ENCODE data around the gene CASQ1. TPM values are rescaled to one million over a fixed set of nuclear protein-coding genes. Genes with fewer than 3 reads are reported as not detected.

CASQ1 gene
- total RNA-seq, 1 experiment from 2014 or later: not detected

GRCh38 chr1:160193091-160193819 is 2.9 kb downstream of the CASQ1 start:
- POLR2A ChIA-PET: no interaction called here
- TF ChIP-seq, protein P1, sequence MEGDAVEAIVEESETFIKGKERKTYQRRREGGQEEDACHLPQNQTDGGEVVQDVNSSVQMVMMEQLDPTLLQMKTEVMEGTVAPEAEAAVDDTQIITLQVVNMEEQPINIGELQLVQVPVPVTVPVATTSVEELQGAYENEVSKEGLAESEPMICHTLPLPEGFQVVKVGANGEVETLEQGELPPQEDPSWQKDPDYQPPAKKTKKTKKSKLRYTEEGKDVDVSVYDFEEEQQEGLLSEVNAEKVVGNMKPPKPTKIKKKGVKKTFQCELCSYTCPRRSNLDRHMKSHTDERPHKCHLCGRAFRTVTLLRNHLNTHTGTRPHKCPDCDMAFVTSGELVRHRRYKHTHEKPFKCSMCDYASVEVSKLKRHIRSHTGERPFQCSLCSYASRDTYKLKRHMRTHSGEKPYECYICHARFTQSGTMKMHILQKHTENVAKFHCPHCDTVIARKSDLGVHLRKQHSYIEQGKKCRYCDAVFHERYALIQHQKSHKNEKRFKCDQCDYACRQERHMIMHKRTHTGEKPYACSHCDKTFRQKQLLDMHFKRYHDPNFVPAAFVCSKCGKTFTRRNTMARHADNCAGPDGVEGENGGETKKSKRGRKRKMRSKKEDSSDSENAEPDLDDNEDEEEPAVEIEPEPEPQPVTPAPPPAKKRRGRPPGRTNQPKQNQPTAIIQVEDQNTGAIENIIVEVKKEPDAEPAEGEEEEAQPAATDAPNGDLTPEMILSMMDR (IDR thresholded peaks at IDR 0.05; ENCODE audit: insufficient read depth in 1 of 2, low read depth in 1 of 2, low read length in 1 of 2, severe bottlenecking in 1 of 2, unreplicated experiment in 1 of 2): peak; percentile 86 to 91
- H3K4me3 ChIP-seq (ENCODE audit: low read depth, low read length): no peak overlapping the region

DNA sequence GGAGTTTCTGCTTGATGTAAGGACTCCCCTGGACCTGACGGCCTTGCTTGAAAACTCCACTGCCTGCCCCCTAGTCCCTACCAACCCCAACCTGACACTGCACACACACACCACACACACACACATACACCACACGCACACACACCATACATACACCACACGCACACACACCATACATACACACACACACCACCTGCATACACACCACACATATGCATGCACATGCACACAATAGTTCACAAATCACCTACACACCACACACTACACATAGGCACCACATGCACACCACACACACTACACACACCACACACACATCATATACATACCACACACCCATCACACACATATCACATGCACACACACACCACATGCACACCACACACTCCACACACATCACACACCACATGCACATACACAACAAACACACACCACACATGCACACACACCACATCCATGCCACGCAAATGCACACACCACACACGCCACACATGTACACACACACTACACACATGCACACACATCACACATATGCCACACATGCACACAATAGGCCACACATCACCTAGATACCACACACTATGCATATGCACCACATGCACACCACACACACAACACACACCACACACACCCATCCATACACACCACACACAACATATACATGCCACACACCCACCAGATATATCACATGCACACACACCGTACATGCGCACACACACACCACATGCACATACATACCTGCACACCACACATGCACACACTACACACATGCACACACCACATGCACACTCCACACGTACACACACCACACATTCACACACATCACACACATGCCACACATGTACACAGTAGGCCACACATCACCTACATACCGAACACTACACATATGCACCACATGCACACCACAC is 3.7 kb downstream of the CASQ1 start:
- Mint-ChIP-seq H3K4me3 (ENCODE audit: unreplicated experiment) (no peak overlapping the region), H3K36me3 (ENCODE audit: insufficient read depth, unreplicated experiment) (no peaks in the 10 kb centered on the region), H3K27ac (ENCODE audit: unreplicated experiment) (no peak overlapping the region), H3K9me3 (ENCODE audit: unreplicated experiment) (no peaks in the 10 kb centered on the region), H3K4me1 (ENCODE audit: low read depth, unreplicated experiment) (no peaks in the 10 kb centered on the region), H3K27me3 (ENCODE audit: insufficient read depth, unreplicated experiment) (no peaks in the 10 kb centered on the region)
- ChIA-PET POLR2A (no interaction called here), CTCF (interaction anchor here (0.6 to 3.5 kb wide), 28 partner anchors 8 to 249 kb away, joined by 3 to 106 read pairs (median 5); partner anchors contain the start of genes DCAF8, IGSF8, IGSF9 and PEA15)
- Histone ChIP-seq H3K36me3 (ENCODE audit: control insufficient read depth, insufficient read depth, low read length) (no peaks in the 10 kb centered on the region), H3K9me3 (no peaks in the 10 kb centered on the region), H3K4me1 (peaks cover 17% of the 10 kb centered on the region), H3K4me3 (ENCODE audit: low read depth, low read length) (no peak overlapping the region), H3K27me3 (replicated peaks; ENCODE audit: control insufficient read depth, insufficient read depth, low read length) (no peaks in the 10 kb centered on the region)
- TF ChIP-seq, protein P1 (IDR thresholded peaks at IDR 0.05; ENCODE audit: insufficient read depth in 1 of 2, low read depth in 1 of 2, low read length in 1 of 2, severe bottlenecking in 1 of 2, unreplicated experiment in 1 of 2): no peak
- no TSS peak for BruUV-seq (replicated peaks)
- no peak for DNase-seq
- intact Hi-C loops (cut with micrococcal nuclease; ENCODE audit: unreplicated experiment): loop anchor here (1.0 to 2.0 kb wide), 6 partner anchors 25 to 182 kb away; no protein-coding TSS in a partner anchor

More at GRCh38 chr1:160193091-160193819, 2.9 kb downstream of the CASQ1 start:
- H3K27me3 Mint-ChIP-seq (ENCODE audit: insufficient read depth, unreplicated experiment): no peaks in the 10 kb centered on the region
- Histone ChIP-seq H3K4me1 (peaks cover 17% of the 10 kb centered on the region), H3K36me3 (ENCODE audit: control insufficient read depth, insufficient read depth, low read length) (no peaks in the 10 kb centered on the region), H3K9me3 (no peaks in the 10 kb centered on the region), H3K27me3 (replicated peaks; ENCODE audit: control insufficient read depth, insufficient read depth, low read length) (no peaks in the 10 kb centered on the region)
- no peak overlapping the region for H3K4me3 Mint-ChIP-seq (ENCODE audit: unreplicated experiment)
- CTCF ChIA-PET: interaction anchor here (0.6 to 3.5 kb wide), 28 partner anchors 9 to 248 kb away, joined by 3 to 106 read pairs (median 5); partner anchors contain the start of genes DCAF8, IGSF8, IGSF9 and PEA15
- intact Hi-C loops (cut with micrococcal nuclease; ENCODE audit: unreplicated experiment): loop anchor here (1.0 to 2.0 kb wide), 6 partner anchors 26 to 183 kb away; no protein-coding TSS in a partner anchor
- DNase-seq: peak; percentile 83 to 90
- H3K27ac Mint-ChIP-seq (ENCODE audit: unreplicated experiment): no peak overlapping the region
- H3K9me3 Mint-ChIP-seq (ENCODE audit: unreplicated experiment): no peaks in the 10 kb centered on the region
- no peaks in the 10 kb centered on the region for H3K36me3 Mint-ChIP-seq (ENCODE audit: insufficient read depth, unreplicated experiment)
- no peaks in the 10 kb centered on the region for H3K4me1 Mint-ChIP-seq (ENCODE audit: low read depth, unreplicated experiment)
- no TSS peak for BruUV-seq (replicated peaks)

DNA sequence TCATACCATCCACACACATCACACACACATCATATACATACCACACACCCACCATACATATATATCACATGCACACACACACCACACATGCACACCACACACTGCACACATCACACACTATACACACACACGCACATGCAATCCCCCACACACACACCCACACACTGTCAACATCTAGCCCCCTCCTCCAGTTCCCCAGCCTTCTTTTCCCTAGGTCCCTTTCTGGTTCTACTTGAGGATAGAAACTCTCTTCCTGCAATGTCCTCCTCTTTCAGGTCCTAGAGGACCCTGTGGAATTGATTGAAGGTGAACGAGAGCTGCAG is 4.3 kb downstream of the CASQ1 start:
- Histone ChIP-seq H3K36me3 (ENCODE audit: control insufficient read depth, insufficient read depth, low read length) (no peaks in the 10 kb centered on the region), H3K27me3 (replicated peaks; ENCODE audit: control insufficient read depth, insufficient read depth, low read length) (no peaks in the 10 kb centered on the region), H3K9me3 (no peaks in the 10 kb centered on the region), H3K4me3 (ENCODE audit: low read depth, low read length) (no peak overlapping the region), H3K4me1 (peaks cover 17% of the 10 kb centered on the region)
- H3K9me3 Mint-ChIP-seq (ENCODE audit: unreplicated experiment): no peaks in the 10 kb centered on the region
- no peak overlapping the region for H3K27ac Mint-ChIP-seq (ENCODE audit: unreplicated experiment)
- ChIA-PET POLR2A (no interaction called here), CTCF (no interaction called here)
- intact Hi-C loops (cut with micrococcal nuclease; ENCODE audit: unreplicated experiment): no loop called here
- H3K4me3 Mint-ChIP-seq (ENCODE audit: unreplicated experiment): no peak overlapping the region
- TF ChIP-seq, protein P1 (IDR thresholded peaks at IDR 0.05; ENCODE audit: insufficient read depth in 1 of 2, low read depth in 1 of 2, low read length in 1 of 2, severe bottlenecking in 1 of 2, unreplicated experiment in 1 of 2): no peak
- no TSS peak for BruUV-seq (replicated peaks)
- no peaks in the 10 kb centered on the region for H3K36me3 Mint-ChIP-seq (ENCODE audit: insufficient read depth, unreplicated experiment)
- DNase-seq: no peak
- no peaks in the 10 kb centered on the region for H3K27me3 Mint-ChIP-seq (ENCODE audit: insufficient read depth, unreplicated experiment)
- no peaks in the 10 kb centered on the region for H3K4me1 Mint-ChIP-seq (ENCODE audit: low read depth, unreplicated experiment)
